Muscle of leg (tissue), 11 donors: ENCODE data around the gene C10orf53. TPM values are rescaled to one million over a fixed set of nuclear protein-coding genes. Genes with fewer than 3 reads are reported as not detected.

Experiments
- DNase-seq: peaks from one replicate; pipeline ENCODE4 v3.0.0; 2013
- H3K27ac ChIP-seq: one replicate; pipeline ENCODE4 v1.5.1; 2013; ENCODE audit warnings: mild to moderate bottlenecking, low read length, control low read depth
- H3K27me3 ChIP-seq: one replicate; pipeline ENCODE4 v1.6.1; 2013; ENCODE audit warnings: low read length; ENCODE audit not compliant: control insufficient read depth, insufficient read depth
- H3K36me3 ChIP-seq: one replicate; pipeline ENCODE4 v1.6.1; 2013; ENCODE audit warnings: low read length; ENCODE audit not compliant: control insufficient read depth, insufficient read depth
- H3K4me1 ChIP-seq: one replicate; pipeline ENCODE4 v1.6.1; 2013; ENCODE audit warnings: low read length; ENCODE audit not compliant: control insufficient read depth, insufficient read depth
- H3K4me3 ChIP-seq: one replicate; pipeline ENCODE4 v1.5.1; 2013; ENCODE audit warnings: low read length, control low read depth
- H3K9me3 ChIP-seq: replicated peaks from 2 replicates; pipeline ENCODE4 v1.6.1; 2013; ENCODE audit warnings: low read depth, low read length; ENCODE audit not compliant: control insufficient read depth
- WGBS: methylation state at CpG from one replicate; pipeline ENCODE4 v1.1.5; 2013; ENCODE audit warnings: missing lambda C conversion rate; ENCODE audit not compliant: insufficient coverage; 5-methylcytosine and 5-hydroxymethylcytosine counted together
- polyA plus RNA-seq, 8 donors: library from polyadenylated mRNA; unstranded; fragments of 120-200 nt; gene quantifications; one replicate each; pipeline versions ENCODE4 v1.2.1 to v1.2.3, GENCODE V29; 2013; ENCODE audit warnings: inconsistent platforms in 1 of 8, low replicate concordance in 1 of 8; ENCODE audit not compliant: insufficient read length in 8 of 8, insufficient read depth in 1 of 8
- total RNA-seq: library from RNA; stranded (reverse); fragments of 120-200 nt; gene quantifications from one replicate; pipeline ENCODE4 v1.2.4, GENCODE V29; 2013

Gene C10orf53
- total and polyA plus RNA-seq, 9 donors = not detected

- Histone ChIP-seq H3K27me3 (no peaks in the 10 kb centered on the region), H3K27ac (no peak overlapping the region), H3K36me3 (no peaks in the 10 kb centered on the region), H3K9me3 (no peaks in the 10 kb centered on the region), H3K4me1 (no peaks in the 10 kb centered on the region), H3K4me3 (no peak overlapping the region)
- DNase-seq = no peak
- 93% methylated on average over 4 of the region's 6 CpGs for WGBS
These were observed 64.7 kb downstream of the C10orf53 start for GRCh38 chr10:49744091-49744685.

- 89% methylated on average over 11 of the region's 13 CpGs for WGBS
- no peak overlapping the region for H3K27ac ChIP-seq
- no peaks in the 10 kb centered on the region for H3K27me3 ChIP-seq
- H3K4me1 ChIP-seq = no peaks in the 10 kb centered on the region
- no peaks in the 10 kb centered on the region for H3K9me3 ChIP-seq
- no peak overlapping the region for H3K4me3 ChIP-seq
- H3K36me3 ChIP-seq = no peaks in the 10 kb centered on the region
- DNase-seq = no peak
These were observed 65.6 kb downstream of the C10orf53 start for GRCh38 chr10:49744924-49745605.

DNA sequence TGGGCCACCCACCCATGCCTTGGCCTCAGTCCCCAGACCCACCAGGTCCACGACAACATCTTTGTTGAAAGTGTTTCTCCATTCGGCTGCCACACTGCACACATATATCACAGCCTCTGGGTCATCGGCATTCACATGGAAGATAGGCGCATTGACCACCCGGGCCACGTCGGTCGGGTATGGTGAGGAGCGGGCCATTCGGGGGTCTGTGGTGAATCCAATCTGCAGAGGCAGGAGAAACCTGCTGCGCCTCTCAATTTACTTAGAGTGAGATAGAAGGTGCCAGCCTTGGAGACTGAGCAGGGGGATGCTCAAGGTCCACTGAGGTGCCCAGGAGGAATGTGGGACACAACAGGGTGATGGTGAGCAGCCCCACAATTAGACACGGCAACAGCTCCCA, 66.3 kb downstream of the C10orf53 start:
- 90% methylated on average over 11 of the region's 12 CpGs for WGBS

DNA sequence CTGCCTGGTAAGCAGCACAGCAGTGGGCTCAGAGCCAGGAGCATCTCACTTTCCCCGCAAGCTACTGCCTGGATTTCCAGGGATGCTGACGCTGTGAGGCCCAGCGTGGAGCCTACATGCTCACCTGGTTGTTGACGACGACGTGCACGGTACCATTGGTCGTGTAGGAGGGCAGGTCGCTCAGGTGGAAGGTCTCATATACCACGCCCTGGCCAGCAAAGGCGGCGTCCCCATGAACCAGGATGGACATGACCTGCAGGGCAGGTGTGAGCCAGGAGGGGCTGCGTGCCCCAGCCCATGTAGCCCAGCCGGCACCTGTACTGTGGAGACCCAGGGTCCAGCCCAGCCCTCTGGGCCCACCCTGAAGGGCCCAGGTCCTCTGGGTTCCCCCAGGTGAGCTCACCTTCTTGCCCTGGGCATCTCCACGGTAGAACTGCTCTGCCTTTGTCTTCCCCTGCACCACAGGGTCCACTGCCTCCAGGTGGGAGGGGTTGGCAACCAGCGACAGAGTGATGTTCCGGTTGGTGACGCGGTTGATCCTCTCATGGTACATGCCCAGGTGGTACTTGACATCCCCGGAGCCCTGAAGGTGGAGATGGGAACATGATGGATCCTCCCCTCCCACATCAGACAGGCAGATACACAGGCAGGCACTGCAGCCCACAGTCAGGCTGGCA, 67.3 kb downstream of the C10orf53 start:
- no peak for DNase-seq
- Histone ChIP-seq H3K4me3 (no peak overlapping the region), H3K9me3 (no peaks in the 10 kb centered on the region), H3K36me3 (no peaks in the 10 kb centered on the region), H3K4me1 (no peaks in the 10 kb centered on the region), H3K27me3 (no peaks in the 10 kb centered on the region), H3K27ac (no peak overlapping the region)
- 88% methylated on average over 15 of the region's 20 CpGs for WGBS

More for the DNA sequence above, 66.3 kb downstream of the C10orf53 start:
- Histone ChIP-seq H3K27ac (no peak overlapping the region), H3K36me3 (no peaks in the 10 kb centered on the region), H3K9me3 (no peaks in the 10 kb centered on the region), H3K27me3 (no peaks in the 10 kb centered on the region), H3K4me3 (no peak overlapping the region), H3K4me1 (no peaks in the 10 kb centered on the region)
- DNase-seq = no peak

Other genes with a start within 250 kb of the C10orf53 start
- gene ERCC6, start 140.5 kb upstream of the C10orf53 start, total RNA-seq = 9.4 TPM
- gene ERCC6, start 140.5 kb upstream of the C10orf53 start, polyA plus RNA-seq = 10 to 100 TPM in 1 of 8 donors, 1 to 10 TPM in 7; 7.5 to 10.6 (median 9.2) TPM
- gene SLC18A3, start 69.3 kb upstream of the C10orf53 start, total RNA-seq = not detected
- under 1 TPM in 1 of 8 donors, not detected in 7; 0.16 TPM for gene SLC18A3, start 69.3 kb upstream of the C10orf53 start, polyA plus RNA-seq
- not detected for gene CHAT, start 65.6 kb upstream of the C10orf53 start, total RNA-seq
- under 1 TPM in 1 of 8 donors, not detected in 7; 0.32 TPM for gene CHAT, start 65.6 kb upstream of the C10orf53 start, polyA plus RNA-seq
- gene OGDHL, start 82.7 kb downstream of the C10orf53 start, total RNA-seq = 0.31 TPM
- gene OGDHL, start 82.7 kb downstream of the C10orf53 start, polyA plus RNA-seq = 1 to 10 TPM in 1 of 8 donors, under 1 TPM in 7; 0.26 to 2.1 (median 0.43) TPM